ENCODE measurements around the gene UVRAG.
"Not testable (repeated sequence)": the region's sequence is repeated elsewhere in the genome, so short reads cannot be mapped to it uniquely, and the experiment has no call there.

The UVRAG gene

GRCh38 chr11:75931124-75931523 is 116.1 kb downstream of the UVRAG start:
- in situ Hi-C loops (cut with MboI; ENCODE audit: low sequenced_read_pairs, unreplicated experiment): no loop called here
- TF ChIP-seq CTCF (IDR thresholded peaks at IDR 0.05; ENCODE audit: borderline replicate concordance, control extremely low read depth, extremely low read depth, insufficient read depth, missing control alignments): no peak
- DNase-seq (ENCODE audit: low spot score): no peak

- DNase-seq (ENCODE audit: low spot score); in situ Hi-C loops (cut with MboI; ENCODE audit: low sequenced_read_pairs, unreplicated experiment): not testable (repeated sequence)
Measured at GRCh38 chr11:75933736-75934135, 118.7 kb downstream of the UVRAG start.

- in situ Hi-C loops (cut with MboI; ENCODE audit: low sequenced_read_pairs, unreplicated experiment): no loop called here
- TF ChIP-seq CTCF (IDR thresholded peaks at IDR 0.05; ENCODE audit: borderline replicate concordance, control extremely low read depth, extremely low read depth, insufficient read depth, missing control alignments): no peak
- DNase-seq (ENCODE audit: low spot score): no peak
Measured at GRCh38 chr11:75934851-75935250, 119.8 kb downstream of the UVRAG start.

- TF ChIP-seq CTCF (IDR thresholded peaks at IDR 0.05; ENCODE audit: borderline replicate concordance, control extremely low read depth, extremely low read depth, insufficient read depth, missing control alignments): no peak
- DNase-seq (ENCODE audit: low spot score): no peak
- in situ Hi-C loops (cut with MboI; ENCODE audit: low sequenced_read_pairs, unreplicated experiment): no loop called here
Measured at GRCh38 chr11:75938543-75938942, 123.5 kb downstream of the UVRAG start.

GRCh38 chr11:75939516-75939915 is 124.5 kb downstream of the UVRAG start:
- no peak for TF ChIP-seq CTCF (IDR thresholded peaks at IDR 0.05; ENCODE audit: borderline replicate concordance, control extremely low read depth, extremely low read depth, insufficient read depth, missing control alignments)
- in situ Hi-C loops (cut with MboI; ENCODE audit: low sequenced_read_pairs, unreplicated experiment): no loop called here
- DNase-seq (ENCODE audit: low spot score): no peak

- in situ Hi-C loops (cut with MboI; ENCODE audit: low sequenced_read_pairs, unreplicated experiment): no loop called here
- DNase-seq (ENCODE audit: low spot score): no peak
- no peak for TF ChIP-seq CTCF (IDR thresholded peaks at IDR 0.05; ENCODE audit: borderline replicate concordance, control extremely low read depth, extremely low read depth, insufficient read depth, missing control alignments)
Measured at GRCh38 chr11:75939992-75940391, 125.0 kb downstream of the UVRAG start.

- TF ChIP-seq CTCF (IDR thresholded peaks at IDR 0.05; ENCODE audit: borderline replicate concordance, control extremely low read depth, extremely low read depth, insufficient read depth, missing control alignments): no peak
- no peak for DNase-seq (ENCODE audit: low spot score)
- in situ Hi-C loops (cut with MboI; ENCODE audit: low sequenced_read_pairs, unreplicated experiment): no loop called here
Measured at GRCh38 chr11:75940911-75941310, 125.9 kb downstream of the UVRAG start.
